Measurements from ENCODE around the gene ERFL. TPM values are rescaled to one million over a fixed set of nuclear protein-coding genes. Genes with fewer than 3 reads are reported as not detected.

Gene ERFL
- total and polyA plus RNA-seq, 2 donors (not counting 1 experiment from before 2014, with no cell fraction given), result 2.3 to 5.5 TPM

GRCh38 chr19:41933693-41934426, 5.6 kb upstream of the ERFL start:
- Histone ChIP-seq H4K20me1 (ENCODE audit: control insufficient read depth, insufficient read depth, low read length, poor library complexity, severe bottlenecking) (no peaks in the 10 kb centered on the region), H3K4me2 (replicated peaks; ENCODE audit: low read depth, low read length, poor library complexity, severe bottlenecking) (peak overlapping the region; percentile 31), H3K79me2 (ENCODE audit: control insufficient read depth, insufficient read depth, low read length) (peaks cover 11% of the 10 kb centered on the region), H3K27me3 (replicated peaks in 1 of 4; ENCODE audit: control extremely low read depth in 1 of 4, control insufficient read depth in 3 of 4, insufficient read depth in 4 of 4, low read length in 3 of 4) (peaks cover 0 to 16% (median 0%) of the 10 kb centered on the region in 4 experiments), H3K9me3 (ENCODE audit: control extremely low read depth in 1 of 3, control insufficient read depth in 2 of 3, insufficient read depth in 1 of 3, low read length in 2 of 3) (no peaks in the 10 kb centered on the region), H2AFZ (ENCODE audit: insufficient read depth, low read depth, low read length, poor library complexity, severe bottlenecking) (peak overlapping the region; percentile 35), H3K36me3 (replicated peaks in 1 of 2; ENCODE audit: control extremely low read depth in 1 of 2, control insufficient read depth in 1 of 2, extremely low read depth in 1 of 2, insufficient read depth in 2 of 2, low read length in 1 of 2) (no peaks in the 10 kb centered on the region), H3K27ac (ENCODE audit: low read length in 2 of 2) (peak overlapping the region in 1 of 2 donors; percentile 55), H3K4me3 (ENCODE audit: control extremely low read depth in 1 of 5, extremely low read depth in 1 of 5, insufficient read depth in 1 of 5, low read depth in 2 of 5, low read length in 4 of 5) (no peak overlapping the region), H3K9ac (ENCODE audit: low read length) (no peak overlapping the region), H3K4me1 (ENCODE audit: control insufficient read depth in 2 of 2, insufficient read depth in 2 of 2, low read length in 2 of 2) (peaks cover 48 to 71% of the 10 kb centered on the region in 2 donors)
- intact Hi-C loops (cut with micrococcal nuclease), result loop anchor here (2.0 kb wide), 2 partner anchors 25 to 61 kb away; partner anchors contain the start of gene RABAC1
- Mint-ChIP-seq H3K4me3 (peak overlapping the region; percentile 23), H3K9me3 (ENCODE audit: insufficient read depth) (no peaks in the 10 kb centered on the region), H3K4me1 (peaks cover 62% of the 10 kb centered on the region), H3K27ac (peak overlapping the region; percentile 42), H3K27me3 (peaks cover 4% of the 10 kb centered on the region)
- 61% methylated on average over 5 of the region's 7 CpGs for WGBS (ENCODE audit: insufficient coverage)
- no peak for ATAC-seq (ENCODE audit: low read depth)
- TF ChIP-seq, protein P1, sequence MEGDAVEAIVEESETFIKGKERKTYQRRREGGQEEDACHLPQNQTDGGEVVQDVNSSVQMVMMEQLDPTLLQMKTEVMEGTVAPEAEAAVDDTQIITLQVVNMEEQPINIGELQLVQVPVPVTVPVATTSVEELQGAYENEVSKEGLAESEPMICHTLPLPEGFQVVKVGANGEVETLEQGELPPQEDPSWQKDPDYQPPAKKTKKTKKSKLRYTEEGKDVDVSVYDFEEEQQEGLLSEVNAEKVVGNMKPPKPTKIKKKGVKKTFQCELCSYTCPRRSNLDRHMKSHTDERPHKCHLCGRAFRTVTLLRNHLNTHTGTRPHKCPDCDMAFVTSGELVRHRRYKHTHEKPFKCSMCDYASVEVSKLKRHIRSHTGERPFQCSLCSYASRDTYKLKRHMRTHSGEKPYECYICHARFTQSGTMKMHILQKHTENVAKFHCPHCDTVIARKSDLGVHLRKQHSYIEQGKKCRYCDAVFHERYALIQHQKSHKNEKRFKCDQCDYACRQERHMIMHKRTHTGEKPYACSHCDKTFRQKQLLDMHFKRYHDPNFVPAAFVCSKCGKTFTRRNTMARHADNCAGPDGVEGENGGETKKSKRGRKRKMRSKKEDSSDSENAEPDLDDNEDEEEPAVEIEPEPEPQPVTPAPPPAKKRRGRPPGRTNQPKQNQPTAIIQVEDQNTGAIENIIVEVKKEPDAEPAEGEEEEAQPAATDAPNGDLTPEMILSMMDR (IDR thresholded peaks at IDR 0.05), result no peak
- TF ChIP-seq EZH2 (IDR thresholded peaks at IDR 0.05; ENCODE audit: borderline replicate concordance, insufficient read depth, low read depth, low read length, poor library complexity, severe bottlenecking), result no peak
- POLR2A ChIA-PET, result interaction anchor here (0.6 to 1.5 kb wide), 4 partner anchors 10 to 59 kb away, joined by 3 to 13 read pairs (median 4); no protein-coding TSS in a partner anchor
- DNase-seq, result no peak
- CTCF ChIA-PET, result interaction anchor here (0.8 to 5.4 kb wide), 5 partner anchors 10 to 74 kb away, joined by 3 to 54 read pairs (median 21); partner anchors contain the start of gene RPS19
